H9 (cell line): ENCODE results near the gene PAM. TPM values are rescaled to one million over a fixed set of nuclear protein-coding genes. Genes with fewer than 3 reads are reported as not detected.

Experiments used
- DNase-seq: peaks from one replicate; pipeline ENCODE4 v3.0.0-alpha.2; 2017
- H2AFZ ChIP-seq: one replicate; pipeline ENCODE4 v1.6.1; 2013; ENCODE audit warnings: mild to moderate bottlenecking, low read length, control low read depth, moderate library complexity
- H2AK5ac ChIP-seq: 2 replicates; pipeline ENCODE4 v1.6.1; 2013; ENCODE audit warnings: low read length, control low read depth, mixed read lengths; ENCODE audit not compliant: insufficient read length
- H2BK120ac ChIP-seq: one replicate; pipeline ENCODE4 v1.6.1; 2013; ENCODE audit warnings: low read depth, mild to moderate bottlenecking, low read length, control low read depth, inconsistent platforms; ENCODE audit not compliant: poor library complexity, severe bottlenecking
- H2BK12ac ChIP-seq: 2 replicates; pipeline ENCODE4 v1.6.1; 2013; ENCODE audit warnings: low read length, control low read depth, mixed read lengths, low read depth; ENCODE audit not compliant: insufficient read length
- H2BK15ac ChIP-seq: 2 replicates; pipeline ENCODE4 v1.6.1; 2013; ENCODE audit warnings: low read depth, low read length, control low read depth
- H2BK20ac ChIP-seq: one replicate; pipeline ENCODE4 v1.6.1; 2013; ENCODE audit warnings: low read depth, mild to moderate bottlenecking, low read length, control low read depth, inconsistent platforms; ENCODE audit not compliant: poor library complexity, severe bottlenecking
- H2BK5ac ChIP-seq: 2 replicates; pipeline ENCODE4 v1.6.1; 2013; ENCODE audit warnings: low read length, control low read depth, mixed read lengths; ENCODE audit not compliant: insufficient read length
- H3K14ac ChIP-seq: 2 replicates; pipeline ENCODE4 v1.6.1; 2013; ENCODE audit warnings: low read length, control low read depth; ENCODE audit not compliant: insufficient read depth
- H3K18ac ChIP-seq: 2 replicates; pipeline ENCODE4 v1.6.1; 2013; ENCODE audit warnings: low read depth, mild to moderate bottlenecking, mixed read lengths, low read length, control low read depth; ENCODE audit not compliant: insufficient read length
- H3K23ac ChIP-seq: 2 replicates; pipeline ENCODE4 v1.6.1; 2013; ENCODE audit warnings: low read length, control low read depth, mixed read lengths, low read depth; ENCODE audit not compliant: insufficient read length
- H3K23me2 ChIP-seq: 2 replicates; pipeline ENCODE4 v1.6.1; 2013; ENCODE audit warnings: low read depth, mild to moderate bottlenecking, mixed read lengths, low read length, control low read depth; ENCODE audit not compliant: insufficient read length, poor library complexity, severe bottlenecking
- H3K27ac ChIP-seq: 2 replicates; pipeline ENCODE4 v1.5.1; 2013; ENCODE audit warnings: low read length, control low read depth, mixed read lengths, low read depth; ENCODE audit not compliant: insufficient read length
- H3K27me3 ChIP-seq: 2 replicates; pipeline ENCODE4 v1.6.1; 2013; ENCODE audit warnings: low read length, control low read depth, inconsistent platforms; ENCODE audit not compliant: insufficient read depth
- H3K4ac ChIP-seq: 2 replicates; pipeline ENCODE4 v1.6.1; 2013; ENCODE audit warnings: low read depth, mild to moderate bottlenecking, control low read depth, inconsistent platforms, low read length, moderate library complexity
- H3K4me1 ChIP-seq: 2 replicates; pipeline ENCODE4 v1.6.1; 2013; ENCODE audit warnings: low read length, control low read depth, inconsistent platforms; ENCODE audit not compliant: insufficient read depth
- H3K4me2 ChIP-seq: 2 replicates; pipeline ENCODE4 v1.6.1; 2013; ENCODE audit warnings: low read length, control low read depth, mixed read lengths; ENCODE audit not compliant: insufficient read length, insufficient read depth
- H3K56ac ChIP-seq: 2 replicates; pipeline ENCODE4 v1.6.1; 2013; ENCODE audit warnings: low read depth, mild to moderate bottlenecking, mixed read lengths, low read length, control low read depth; ENCODE audit not compliant: insufficient read length
- H3K79me1 ChIP-seq: 2 replicates; pipeline ENCODE4 v1.6.1; 2013; ENCODE audit warnings: low read depth, mild to moderate bottlenecking, moderate library complexity, low read length, control low read depth, inconsistent platforms; ENCODE audit not compliant: insufficient read depth, poor library complexity, severe bottlenecking
- H3K79me2 ChIP-seq: 2 replicates; pipeline ENCODE4 v1.6.1; 2013; ENCODE audit warnings: low read length, control low read depth, inconsistent platforms; ENCODE audit not compliant: insufficient read depth
- H3K9ac ChIP-seq: 2 replicates; pipeline ENCODE4 v1.6.1; 2013; ENCODE audit warnings: low read length, control low read depth, mixed read lengths; ENCODE audit not compliant: insufficient read length; ENCODE audit errors: extremely low read depth
- H3K9me3 ChIP-seq: one replicate; pipeline ENCODE4 v1.6.1; 2013; ENCODE audit warnings: low read depth, low read length, inconsistent platforms; ENCODE audit not compliant: control insufficient read depth
- H3T11ph ChIP-seq: one replicate; pipeline ENCODE4 v1.6.1; 2013; ENCODE audit warnings: mild to moderate bottlenecking, low read length, control low read depth, inconsistent platforms
- H4K20me1 ChIP-seq: one replicate; pipeline ENCODE4 v1.6.1; 2013; ENCODE audit not compliant: control insufficient read depth, insufficient read length, insufficient read depth
- H4K5ac ChIP-seq: 2 replicates; pipeline ENCODE4 v1.6.1; 2013; ENCODE audit warnings: low read depth, mild to moderate bottlenecking, mixed read lengths, low read length, control low read depth; ENCODE audit not compliant: insufficient read length
- H4K8ac ChIP-seq: replicated peaks from 2 replicates; pipeline ENCODE4 v1.6.1; 2013; ENCODE audit warnings: low read length, control low read depth, mixed read lengths, low read depth; ENCODE audit not compliant: insufficient read length
- H4K91ac ChIP-seq: 2 replicates; pipeline ENCODE4 v1.6.1; 2013; ENCODE audit warnings: low read depth, mild to moderate bottlenecking, moderate library complexity, mixed read lengths, low read length, control low read depth; ENCODE audit not compliant: insufficient read length
- H3K27ac Mint-ChIP-seq, 3 experiments: 2 replicates in 2 of 3; 3 replicates in 1 of 3; pipeline ENCODE4 v1.8.0; 2020 to 2021; ENCODE audit warnings: mixed read lengths in 3 of 3, mild to moderate bottlenecking in 1 of 3, moderate library complexity in 1 of 3
- H3K27me3 Mint-ChIP-seq: 2 replicates; pipeline ENCODE4 v1.8.0; 2021; ENCODE audit warnings: low read depth, mild to moderate bottlenecking, moderate library complexity, mixed read lengths
- H3K36me3 Mint-ChIP-seq, 3 experiments: 2 replicates in 2 of 3; 3 replicates in 1 of 3; pipeline ENCODE4 v1.8.0; 2020 to 2021; ENCODE audit warnings: low read depth in 3 of 3, mixed read lengths in 3 of 3; ENCODE audit not compliant: insufficient read depth in 1 of 3
- H3K4me1 Mint-ChIP-seq, 2 experiments: 2 replicates each; pipeline ENCODE4 v1.8.0; 2020; ENCODE audit warnings: mixed read lengths in 2 of 2
- H3K4me3 Mint-ChIP-seq, 2 experiments: 2 replicates in 1 of 2; 3 replicates in 1 of 2; pipeline ENCODE4 v1.8.0; 2020 to 2021; ENCODE audit warnings: mild to moderate bottlenecking in 2 of 2, mixed read lengths in 2 of 2, moderate library complexity in 1 of 2
- H3K9me3 Mint-ChIP-seq, 2 experiments: 2 replicates in 1 of 2; 3 replicates in 1 of 2; pipeline ENCODE4 v1.8.0; 2020; ENCODE audit warnings: mild to moderate bottlenecking in 2 of 2, mixed read lengths in 2 of 2, moderate library complexity in 1 of 2
- CTCF ChIP-seq: fragments of 200-600 bp; sonication (generic); conservative IDR thresholded peaks from 3 replicates; pipeline ENCODE4 v1.8.0; 2021; ENCODE audit warnings: antibody characterized with exemption, mild to moderate bottlenecking
- WGBS: extraction: QIAGEN DNeasy Blood & Tissue Kit; methylation state at CpG from one replicate; pipeline ENCODE4 v1.1.7; 2013; ENCODE audit warnings: missing lambda C conversion rate, low lambda C conversion rate, mixed read lengths; ENCODE audit not compliant: insufficient read length; ENCODE audit errors: extremely low coverage; 5-methylcytosine and 5-hydroxymethylcytosine counted together
- total RNA-seq: library from RNA; stranded (reverse); gene quantifications from 2 replicates; pipeline ENCODE4 v1.2.1, GENCODE V29; 2021

The PAM gene
- total RNA-seq, 1 experiment from 2014 or later, result 31.5 TPM

GRCh38 chr5:103010168-103010567 lies 255.1 kb downstream of the PAM start:
- Histone ChIP-seq H4K20me1 (no peaks in the 10 kb centered on the region), H3K18ac (no peak overlapping the region), H2BK120ac (no peak overlapping the region), H3K9ac (no peak overlapping the region), H3K14ac (no peak overlapping the region), H4K5ac (no peak overlapping the region), H3K23ac (no peak overlapping the region), H3K27me3 (no peaks in the 10 kb centered on the region), H4K91ac (no peak overlapping the region), H3K79me2 (no peaks in the 10 kb centered on the region), H3T11ph (no peak overlapping the region), H4K8ac (no peak overlapping the region), H3K79me1 (no peaks in the 10 kb centered on the region), H2BK5ac (no peak overlapping the region), H2BK15ac (no peak overlapping the region), H3K23me2 (no peaks in the 10 kb centered on the region), H3K4me1 (no peaks in the 10 kb centered on the region), H3K4ac (no peak overlapping the region), H3K56ac (no peak overlapping the region), H3K9me3 (no peaks in the 10 kb centered on the region), H2BK20ac (no peak overlapping the region), H2AFZ (no peak overlapping the region), H3K27ac (no peak overlapping the region), H3K4me2 (no peak overlapping the region), H2AK5ac (no peak overlapping the region), H2BK12ac (no peak overlapping the region)
- TF ChIP-seq CTCF, result no peak
- no peak overlapping the region for H3K27ac Mint-ChIP-seq
- H3K27me3 Mint-ChIP-seq, result no peaks in the 10 kb centered on the region
- peaks cover 5 to 20% (median 6%) of the 10 kb centered on the region in 3 experiments; a peak in 4 of 7 replicates for H3K36me3 Mint-ChIP-seq
- H3K4me3 Mint-ChIP-seq, result no peak overlapping the region
- peaks cover 2 to 4% of the 10 kb centered on the region in 2 experiments; a peak in 2 of 4 replicates for H3K4me1 Mint-ChIP-seq
- no peak for DNase-seq
- H3K9me3 Mint-ChIP-seq, result peaks cover 0 to 5% of the 10 kb centered on the region in 2 experiments; a peak in 1 of 5 replicates
- no CpG with 5 or more reads among the region's 2 CpGs for WGBS
